IMR-90 (cell line): ENCODE results near the gene IQCF6. TPM values are rescaled to one million over a fixed set of nuclear protein-coding genes. Genes with fewer than 3 reads are reported as not detected.
"Not testable (repeated sequence)": the region's sequence is repeated elsewhere in the genome, so short reads cannot be mapped to it uniquely, and the experiment has no call there.

ENCODE experiments used
- ATAC-seq: fragments of 200-7000 bp; cut with Tn5 transposase; 2 replicates; pipeline ENCODE4 v1.9.1; 2020; ENCODE audit warnings: low read depth, mild to moderate bottlenecking, moderate library complexity
- BruUV-seq: library from RNA; stranded (reverse); fragments of 400-500 nt; replicated peaks from 2 replicates; lab custom pipeline; 2021; lab: Mats Ljungman, UMichigan
- CTCF ChIA-PET: fragments of 300-600 bp; formaldehyde crosslinking; extraction: SDS; loops from one replicate; lab custom pipeline; 2021; ENCODE audit warnings: antibody characterized with exemption; lab: Yijun Ruan, JAX
- POLR2A ChIA-PET: fragments of 300-600 bp; sonication (Branson Sonifier 250); formaldehyde crosslinking; loops from one replicate; lab custom pipeline; 2022; ENCODE audit warnings: antibody characterized with exemption; ENCODE audit not compliant: unreplicated experiment; lab: Charles Lee
- DNase-seq: peaks from one replicate; pipeline ENCODE4 v3.0.0; 2013
- H2AFZ ChIP-seq: replicated peaks from 2 replicates; pipeline ENCODE3; 2013; ENCODE audit warnings: low read length, mild to moderate bottlenecking; ENCODE audit not compliant: poor library complexity
- H2AK5ac ChIP-seq: 2 replicates; pipeline ENCODE4 v1.6.1; 2013; ENCODE audit warnings: low read depth, low read length, inconsistent platforms
- H2AK9ac ChIP-seq: replicated peaks from 2 replicates; pipeline ENCODE3; 2013; ENCODE audit warnings: mild to moderate bottlenecking, low read depth, low read length, moderate library complexity; ENCODE audit not compliant: poor library complexity
- H2BK120ac ChIP-seq: 2 replicates; pipeline ENCODE4 v1.6.1; 2013; ENCODE audit warnings: low read depth, low read length, inconsistent platforms
- H2BK15ac ChIP-seq: 3 replicates; pipeline ENCODE4 v1.6.1; 2013; ENCODE audit warnings: low read depth, low read length, inconsistent platforms
- H2BK20ac ChIP-seq: 2 replicates; pipeline ENCODE4 v1.6.1; 2013; ENCODE audit warnings: low read depth, mild to moderate bottlenecking, inconsistent platforms, low read length, moderate library complexity
- H2BK5ac ChIP-seq: 2 replicates; pipeline ENCODE4 v1.6.1; 2013; ENCODE audit warnings: mild to moderate bottlenecking, low read depth, low read length, inconsistent platforms; ENCODE audit not compliant: poor library complexity, severe bottlenecking
- H3K14ac ChIP-seq: replicated peaks from 2 replicates; pipeline ENCODE4 v1.6.1; 2013; ENCODE audit warnings: low read depth, low read length, inconsistent platforms
- H3K18ac ChIP-seq: 2 replicates; pipeline ENCODE4 v1.6.1; 2013; ENCODE audit warnings: low read depth, low read length, control low read depth
- H3K23ac ChIP-seq: 2 replicates; pipeline ENCODE4 v1.6.1; 2013; ENCODE audit warnings: low read depth, low read length, inconsistent platforms
- H3K27ac ChIP-seq: 2 replicates; pipeline ENCODE4 v1.5.1; 2013; ENCODE audit warnings: mild to moderate bottlenecking, control low read depth, low read length; ENCODE audit not compliant: insufficient read depth
- H3K27me3 ChIP-seq: 2 replicates; pipeline ENCODE4 v1.6.1; 2013; ENCODE audit warnings: low read length; ENCODE audit not compliant: control insufficient read depth, insufficient read depth
- H3K36me3 ChIP-seq: 2 replicates; pipeline ENCODE4 v1.6.1; 2013; ENCODE audit warnings: low read length, mixed read lengths; ENCODE audit not compliant: control insufficient read depth, insufficient read depth
- H3K4ac ChIP-seq: 2 replicates; pipeline ENCODE4 v1.6.1; 2013; ENCODE audit warnings: low read depth, low read length, inconsistent platforms
- H3K4me1 ChIP-seq: 2 replicates; pipeline ENCODE4 v1.6.1; 2013; ENCODE audit warnings: low read length, mixed read lengths; ENCODE audit not compliant: control insufficient read depth, insufficient read depth
- H3K4me2 ChIP-seq: 2 replicates; pipeline ENCODE4 v1.6.1; 2013; ENCODE audit warnings: low read depth, mild to moderate bottlenecking, control low read depth, low read length, moderate library complexity
- H3K4me3 ChIP-seq: 2 replicates; pipeline ENCODE4 v1.5.1; 2013; ENCODE audit warnings: low read depth, mild to moderate bottlenecking, control low read depth, low read length, moderate library complexity; ENCODE audit not compliant: insufficient read depth
- H3K56ac ChIP-seq: 2 replicates; pipeline ENCODE4 v1.6.1; 2013; ENCODE audit warnings: low read length, inconsistent platforms; ENCODE audit not compliant: insufficient read depth; ENCODE audit errors: extremely low read depth
- H3K79me1 ChIP-seq, 2 experiments: 2 replicates each; pipeline ENCODE4 v1.6.1; 2013; ENCODE audit warnings: low read length in 2 of 2, inconsistent platforms in 1 of 2, low read depth in 1 of 2
- H3K9ac ChIP-seq: 2 replicates; pipeline ENCODE4 v1.6.1; 2013; ENCODE audit warnings: low read depth, low read length, control low read depth
- H3K9me1 ChIP-seq: 2 replicates; pipeline ENCODE4 v1.6.1; 2013; ENCODE audit warnings: low read length, inconsistent platforms; ENCODE audit not compliant: insufficient read depth
- H3K9me3 ChIP-seq: 2 replicates; pipeline ENCODE4 v1.6.1; 2013; ENCODE audit warnings: low read length; ENCODE audit not compliant: control insufficient read depth, insufficient read depth
- H4K20me1 ChIP-seq: 2 replicates; pipeline ENCODE4 v1.6.1; 2013; ENCODE audit warnings: low read length, inconsistent platforms; ENCODE audit not compliant: insufficient read depth
- H4K5ac ChIP-seq: 2 replicates; pipeline ENCODE4 v1.6.1; 2013; ENCODE audit warnings: mild to moderate bottlenecking, low read depth, low read length, control low read depth
- H4K8ac ChIP-seq, 2 experiments: 2 replicates each; pipeline ENCODE4 v1.6.1; 2013; ENCODE audit warnings: low read depth in 2 of 2, low read length in 2 of 2, control low read depth in 1 of 2, inconsistent platforms in 1 of 2
- H4K91ac ChIP-seq: 2 replicates; pipeline ENCODE4 v1.6.1; 2013; ENCODE audit warnings: low read depth, low read length, inconsistent platforms; ENCODE audit not compliant: insufficient read depth
- CHD1 ChIP-seq: IDR thresholded peaks from 2 replicates; pipeline ENCODE4 v1.6.1; 2012; ENCODE audit warnings: low read depth, low read length, improper control_type of control experiment
- ELK1 ChIP-seq: fragments of 150-350 bp; IDR thresholded peaks from 2 replicates; pipeline ENCODE4 v1.6.1; 2016; ENCODE audit warnings: low read depth, mild to moderate bottlenecking, low read length, moderate library complexity, borderline replicate concordance
- WGBS, 2 experiments: methylation state at CpG; one replicate each; pipeline versions ENCODE4 v1.1.5 to v1.1.7; 2013; ENCODE audit warnings: missing lambda C conversion rate in 2 of 2; ENCODE audit not compliant: insufficient read length in 1 of 2; ENCODE audit errors: extremely low coverage in 2 of 2; 5-methylcytosine and 5-hydroxymethylcytosine counted together
- dilution Hi-C: fragments of 300-500 bp; cut with HindIII; formaldehyde crosslinking; loops from one replicate; pipeline ENCODE4 v1.14.3; 2018; ENCODE audit warnings: low sequenced_read_pairs; ENCODE audit not compliant: unreplicated experiment
- in situ Hi-C: fragments of 300-500 bp; cut with MboI; formaldehyde crosslinking; loops from 3 replicates; pipeline ENCODE4 v1.14.3; 2019; ENCODE audit warnings: low sequenced_read_pairs, inconsistent platforms, mixed read lengths
- intact Hi-C: fragments of 100-400 bp; cut with micrococcal nuclease; formaldehyde crosslinking; loops from 2 replicates; pipeline ENCODE4 v1.10.0; 2022
- polyA plus RNA-seq, 3 experiments: library from polyadenylated mRNA; depleted of rRNA; stranded (reverse); fragments of >200 nt; gene quantifications; 2 replicates each; pipeline ENCODE4 v1.2.3, GENCODE V29; 2012; ENCODE audit warnings: low replicate concordance in 1 of 3
- total RNA-seq: library from RNA; depleted of rRNA; stranded (reverse); fragments of >200 nt; gene quantifications from 2 replicates; pipeline ENCODE4 v1.2.3, GENCODE V29; 2012

Gene IQCF6
- total and polyA plus RNA-seq, 2 of the 4 experiments (the other 2 are of a cell fraction), result not detected

GRCh38 chr3:51747840-51748239, 31.2 kb downstream of the IQCF6 start:
- BruUV-seq, result no TSS peak
- no peak overlapping the region for H3K4me3 ChIP-seq
- H3K4ac ChIP-seq, result no peak overlapping the region
- H2AK5ac ChIP-seq, result no peak overlapping the region
- no peak overlapping the region for H4K91ac ChIP-seq
- no peaks in the 10 kb centered on the region for H3K4me1 ChIP-seq
- no peak overlapping the region for H4K5ac ChIP-seq
- intact Hi-C loops, result no loop called here
- no peak overlapping the region for H3K4me2 ChIP-seq
- H3K79me1 ChIP-seq, result no peaks in the 10 kb centered on the region
- no peak overlapping the region for H4K8ac ChIP-seq
- no peak overlapping the region for H2AK9ac ChIP-seq
- no peaks in the 10 kb centered on the region for H3K36me3 ChIP-seq
- dilution Hi-C loops, result no loop called here
- in situ Hi-C loops, result no loop called here
- no peak overlapping the region for H3K27ac ChIP-seq
- POLR2A ChIA-PET, result no interaction called here
- H3K27me3 ChIP-seq, result no peaks in the 10 kb centered on the region
- no peak overlapping the region for H2BK120ac ChIP-seq
- H3K9ac ChIP-seq, result no peak overlapping the region
- no peak for DNase-seq
- H4K20me1 ChIP-seq, result no peaks in the 10 kb centered on the region
- no peak overlapping the region for H3K23ac ChIP-seq
- H3K18ac ChIP-seq, result no peak overlapping the region
- CTCF ChIA-PET, result no interaction called here
- H3K56ac ChIP-seq, result no peak overlapping the region
- H3K14ac ChIP-seq, result no peak overlapping the region
- H2BK20ac ChIP-seq, result no peak overlapping the region
- H3K9me3 ChIP-seq, result no peaks in the 10 kb centered on the region
- no peak overlapping the region for H2AFZ ChIP-seq
- H2BK15ac ChIP-seq, result no peak overlapping the region
- H3K9me1 ChIP-seq, result no peaks in the 10 kb centered on the region
- TF ChIP-seq ELK1 (no peak), CHD1 (no peak)
- no peak for ATAC-seq
- no peak overlapping the region for H2BK5ac ChIP-seq

- H3K14ac ChIP-seq, H2AK9ac ChIP-seq, H3K56ac ChIP-seq, H3K36me3 ChIP-seq, H3K4me3 ChIP-seq, intact Hi-C loops, H3K23ac ChIP-seq, H3K27ac ChIP-seq, H2BK20ac ChIP-seq, H3K4me2 ChIP-seq, H3K9me3 ChIP-seq, H3K79me1 ChIP-seq, H3K4ac ChIP-seq, CTCF ChIA-PET, H3K27me3 ChIP-seq, H2BK5ac ChIP-seq, H4K20me1 ChIP-seq, H2BK15ac ChIP-seq, H4K5ac ChIP-seq, H3K9me1 ChIP-seq, dilution Hi-C loops, H4K91ac ChIP-seq, H3K18ac ChIP-seq, ATAC-seq, BruUV-seq, H2BK120ac ChIP-seq, DNase-seq, H3K4me1 ChIP-seq, POLR2A ChIA-PET, H4K8ac ChIP-seq, in situ Hi-C loops, H2AK5ac ChIP-seq, H3K9ac ChIP-seq, H2AFZ ChIP-seq: not testable (repeated sequence)
- no CpG with 5 or more reads among the region's 4 CpGs for WGBS, 2 experiments
These were observed 36.1 kb downstream of the IQCF6 start for GRCh38 chr3:51742978-51743377.
